H1 (cell line): ENCODE measurements around the gene ARSA.

ENCODE experiments used
- CTCF ChIP-seq, 3 experiments: IDR thresholded peaks; 1 replicate in 2 of 3; 2 replicates in 1 of 3; pipeline versions ENCODE4 v1.5.1 to v1.6.1; 2011; ENCODE audit warnings: low read length in 3 of 3, mild to moderate bottlenecking in 3 of 3, inconsistent platforms in 2 of 3, low read depth in 1 of 3, moderate library complexity in 1 of 3; ENCODE audit not compliant: insufficient read depth in 1 of 3; ENCODE audit errors: control extremely low read depth in 1 of 3
- EP300 ChIP-seq, 2 experiments: IDR thresholded peaks; 1 replicate in 1 of 2; 2 replicates in 1 of 2; pipeline ENCODE4 v1.6.1; 2011 to 2012; ENCODE audit warnings: low read depth in 2 of 2, low read length in 2 of 2, mild to moderate bottlenecking in 2 of 2, borderline replicate concordance in 1 of 2, inconsistent platforms in 1 of 2, moderate library complexity in 1 of 2
- EZH2 ChIP-seq: fragments of 200-600 bp; sonication (generic); IDR thresholded peaks from 2 replicates; pipeline ENCODE4 v1.7.1; 2012; ENCODE audit warnings: low read depth, mild to moderate bottlenecking, moderate library complexity, low read length, inconsistent platforms; ENCODE audit not compliant: severe bottlenecking
- KDM4A ChIP-seq: IDR thresholded peaks from one replicate; pipeline ENCODE4 v1.7.1; 2012; ENCODE audit warnings: low read depth, mild to moderate bottlenecking, moderate library complexity, low read length, inconsistent platforms; ENCODE audit not compliant: severe bottlenecking
- RAD21 ChIP-seq, 2 experiments: IDR thresholded peaks in 1 of 2; conservative IDR thresholded peaks in 1 of 2; 2 replicates each; pipeline ENCODE4 v1.6.1; 2011; ENCODE audit warnings: low read depth in 2 of 2, low read length in 2 of 2, improper control_type of control experiment in 1 of 2, inconsistent platforms in 1 of 2, mild to moderate bottlenecking in 1 of 2, moderate library complexity in 1 of 2
- SP1 ChIP-seq: IDR thresholded peaks from 2 replicates; pipeline ENCODE4 v1.6.1; 2011; ENCODE audit warnings: low read depth, low read length
- TAF1 ChIP-seq: IDR thresholded peaks from 2 replicates; pipeline ENCODE4 v1.6.1; 2011; ENCODE audit warnings: mild to moderate bottlenecking, low read depth, low read length
- TF ChIP-seq, protein P1 (sequence below): IDR thresholded peaks from 2 replicates; pipeline ENCODE4 v1.6.1; 2012; ENCODE audit warnings: inconsistent platforms

- no peak for TF ChIP-seq EP300 (IDR thresholded peaks at IDR 0.05; ENCODE audit: borderline replicate concordance in 1 of 2, low read depth in 2 of 2, low read length in 2 of 2)
- TF ChIP-seq RAD21 (IDR thresholded peaks at IDR 0.05 in 1 of 2, conservative IDR thresholded peaks at IDR 0.05 in 1 of 2; ENCODE audit: low read depth in 2 of 2, low read length in 2 of 2) = no peak
- no peak for TF ChIP-seq KDM4A
- TF ChIP-seq CTCF (IDR thresholded peaks at IDR 0.05; ENCODE audit: control extremely low read depth in 1 of 3, insufficient read depth in 1 of 3, low read depth in 1 of 3, low read length in 3 of 3) = no peak
- TF ChIP-seq TAF1 = no peak
- no peak for TF ChIP-seq EZH2
- no peak for TF ChIP-seq SP1
- TF ChIP-seq, protein P1, sequence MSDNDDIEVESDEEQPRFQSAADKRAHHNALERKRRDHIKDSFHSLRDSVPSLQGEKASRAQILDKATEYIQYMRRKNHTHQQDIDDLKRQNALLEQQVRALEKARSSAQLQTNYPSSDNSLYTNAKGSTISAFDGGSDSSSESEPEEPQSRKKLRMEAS = no peak
Measured at GRCh38 chr22:50676661-50677492, 48.9 kb upstream of the ARSA start.
